ENCODE data around the gene CHST11. TPM values are rescaled to one million over a fixed set of nuclear protein-coding genes. Genes with fewer than 3 reads are reported as not detected.

Gene CHST11
- total and polyA plus RNA-seq, 4 donors, result 0.57 to 11.1 (median 3.7) TPM

- no peak for TF ChIP-seq MAX (IDR thresholded peaks at IDR 0.05)
- TF ChIP-seq YY1 (IDR thresholded peaks at IDR 0.05), result no peak
- TF ChIP-seq, protein P1, sequence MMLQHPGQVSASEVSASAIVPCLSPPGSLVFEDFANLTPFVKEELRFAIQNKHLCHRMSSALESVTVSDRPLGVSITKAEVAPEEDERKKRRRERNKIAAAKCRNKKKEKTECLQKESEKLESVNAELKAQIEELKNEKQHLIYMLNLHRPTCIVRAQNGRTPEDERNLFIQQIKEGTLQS (IDR thresholded peaks at IDR 0.05), result no peak
- TF ChIP-seq REST (IDR thresholded peaks at IDR 0.05), result no peak
Measured at GRCh38 chr12:104792570-104792969, 335.8 kb downstream of the CHST11 start (continued).

GRCh38 chr12:104793285-104793684 lies 336.5 kb downstream of the CHST11 start:
- no peak overlapping the region for H3K4me3 ChIP-seq (ENCODE audit: low read depth in 1 of 3, low read length in 3 of 3)
- WGBS, result 72% methylated on average over 3 of the region's 3 CpGs

GRCh38 chr12:104793968-104794367 lies 337.2 kb downstream of the CHST11 start:
- Histone ChIP-seq H3K27me3 (ENCODE audit: control insufficient read depth in 4 of 4, insufficient read depth in 4 of 4, low read length in 3 of 4) (no peaks in the 10 kb centered on the region), H3K9me3 (ENCODE audit: control insufficient read depth in 4 of 4, low read length in 3 of 4) (no peaks in the 10 kb centered on the region), H3K36me3 (ENCODE audit: control insufficient read depth in 4 of 4, insufficient read depth in 3 of 4, low read depth in 1 of 4, low read length in 3 of 4) (no peaks in the 10 kb centered on the region), H3K4me1 (ENCODE audit: control insufficient read depth in 4 of 4, insufficient read depth in 4 of 4, low read length in 3 of 4) (peaks cover 0 to 6% (median 1%) of the 10 kb centered on the region in 4 donors), H3K4me3 (ENCODE audit: low read depth in 1 of 3, low read length in 3 of 3) (no peak overlapping the region), H3K27ac (ENCODE audit: low read depth in 1 of 2, low read length in 2 of 2) (no peak overlapping the region), H3K9ac (ENCODE audit: low read depth in 1 of 2, low read length in 2 of 2) (no peak overlapping the region)
- no peak for DNase-seq (ENCODE audit: low spot score)
- TF ChIP-seq FOXA2 (IDR thresholded peaks at IDR 0.05) (no peak), TAF1 (conservative IDR thresholded peaks at IDR 0.05) (no peak), YY1 (IDR thresholded peaks at IDR 0.05) (no peak), SP1 (IDR thresholded peaks at IDR 0.05) (no peak), CTCF (IDR thresholded peaks at IDR 0.05; ENCODE audit: low read depth, low read length, missing input control) (no peak), JUND (IDR thresholded peaks at IDR 0.05) (no peak), HNF4A (conservative IDR thresholded peaks at IDR 0.05) (no peak), NR2F2 (IDR thresholded peaks at IDR 0.05) (no peak), RAD21 (IDR thresholded peaks at IDR 0.05) (no peak), FOXA1 (IDR thresholded peaks at IDR 0.05) (no peak), GABPA (IDR thresholded peaks at IDR 0.05 in 1 of 2, conservative IDR thresholded peaks at IDR 0.05 in 1 of 2) (no peak), HNF4G (IDR thresholded peaks at IDR 0.05) (no peak), ZBTB33 (IDR thresholded peaks at IDR 0.05) (no peak), REST (IDR thresholded peaks at IDR 0.05) (no peak), MAX (IDR thresholded peaks at IDR 0.05) (no peak), EGR1 (IDR thresholded peaks at IDR 0.05; ENCODE audit: low read depth in 2 of 2) (no peak)
- TF ChIP-seq, protein P1 (IDR thresholded peaks at IDR 0.05), result no peak
- WGBS, result 99% methylated on average over 1 of the region's 1 CpG

More at GRCh38 chr12:104793285-104793684, 336.5 kb downstream of the CHST11 start:
- DNase-seq (ENCODE audit: low spot score), result no peak
- H3K9me3 ChIP-seq (ENCODE audit: control insufficient read depth in 4 of 4, low read length in 3 of 4), result no peaks in the 10 kb centered on the region
- no peak overlapping the region for H3K27ac ChIP-seq (ENCODE audit: low read depth in 1 of 2, low read length in 2 of 2)
- no peaks in the 10 kb centered on the region for H3K27me3 ChIP-seq (ENCODE audit: control insufficient read depth in 4 of 4, insufficient read depth in 4 of 4, low read length in 3 of 4)
- H3K9ac ChIP-seq (ENCODE audit: low read depth in 1 of 2, low read length in 2 of 2), result no peak overlapping the region
- H3K36me3 ChIP-seq (ENCODE audit: control insufficient read depth in 4 of 4, insufficient read depth in 3 of 4, low read depth in 1 of 4, low read length in 3 of 4), result no peaks in the 10 kb centered on the region
- H3K4me1 ChIP-seq (ENCODE audit: control insufficient read depth in 4 of 4, insufficient read depth in 4 of 4, low read length in 3 of 4), result peaks cover 0 to 6% (median 1%) of the 10 kb centered on the region in 4 donors
- no peak for TF ChIP-seq FOXA1 (IDR thresholded peaks at IDR 0.05)
- no peak for TF ChIP-seq EGR1 (IDR thresholded peaks at IDR 0.05; ENCODE audit: low read depth in 2 of 2)

Measured in liver (tissue), 9 donors.